Measurements from ENCODE around the gene OR9A4.

OR9A4 gene

GRCh38 chr7:141949451-141949850 lies 33.3 kb downstream of the OR9A4 start:
- Histone ChIP-seq H4K20me1 (ENCODE audit: insufficient read depth, low read length, poor library complexity, severe bottlenecking) (no peaks in the 10 kb centered on the region), H3K9me3 (ENCODE audit: insufficient read depth, low read depth, low read length) (no peaks in the 10 kb centered on the region)

DNA sequence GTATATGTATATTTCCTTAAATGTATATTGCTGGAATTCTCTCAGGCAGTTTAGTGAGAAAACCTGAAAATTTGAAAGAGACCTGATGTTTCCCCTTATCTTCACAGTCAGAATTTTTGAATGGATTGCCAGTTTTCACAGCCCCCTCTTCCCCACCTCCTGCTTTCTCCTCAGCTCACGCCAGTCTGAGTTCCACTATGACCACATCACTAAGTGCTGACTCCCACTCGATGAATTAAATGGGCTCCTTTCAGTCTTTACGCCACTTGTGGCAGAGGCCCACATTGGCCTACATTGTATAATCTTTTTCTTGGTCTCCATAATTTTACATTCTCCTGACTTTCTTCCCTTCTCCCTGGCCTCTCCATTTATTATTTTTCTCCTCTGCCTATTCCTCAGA lies 33.7 kb downstream of the OR9A4 start:
- no peak overlapping the region for H3K9ac ChIP-seq (ENCODE audit: low read depth, low read length, poor library complexity, severe bottlenecking)
- no peaks in the 10 kb centered on the region for H3K36me3 ChIP-seq (ENCODE audit: insufficient read depth, low read length)
- H4K20me1 ChIP-seq (ENCODE audit: insufficient read depth, low read length, poor library complexity, severe bottlenecking) = no peaks in the 10 kb centered on the region
- TF ChIP-seq, protein P1, sequence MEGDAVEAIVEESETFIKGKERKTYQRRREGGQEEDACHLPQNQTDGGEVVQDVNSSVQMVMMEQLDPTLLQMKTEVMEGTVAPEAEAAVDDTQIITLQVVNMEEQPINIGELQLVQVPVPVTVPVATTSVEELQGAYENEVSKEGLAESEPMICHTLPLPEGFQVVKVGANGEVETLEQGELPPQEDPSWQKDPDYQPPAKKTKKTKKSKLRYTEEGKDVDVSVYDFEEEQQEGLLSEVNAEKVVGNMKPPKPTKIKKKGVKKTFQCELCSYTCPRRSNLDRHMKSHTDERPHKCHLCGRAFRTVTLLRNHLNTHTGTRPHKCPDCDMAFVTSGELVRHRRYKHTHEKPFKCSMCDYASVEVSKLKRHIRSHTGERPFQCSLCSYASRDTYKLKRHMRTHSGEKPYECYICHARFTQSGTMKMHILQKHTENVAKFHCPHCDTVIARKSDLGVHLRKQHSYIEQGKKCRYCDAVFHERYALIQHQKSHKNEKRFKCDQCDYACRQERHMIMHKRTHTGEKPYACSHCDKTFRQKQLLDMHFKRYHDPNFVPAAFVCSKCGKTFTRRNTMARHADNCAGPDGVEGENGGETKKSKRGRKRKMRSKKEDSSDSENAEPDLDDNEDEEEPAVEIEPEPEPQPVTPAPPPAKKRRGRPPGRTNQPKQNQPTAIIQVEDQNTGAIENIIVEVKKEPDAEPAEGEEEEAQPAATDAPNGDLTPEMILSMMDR (conservative IDR thresholded peaks at IDR 0.05; ENCODE audit: low read length) = no peak
- no peak for TF ChIP-seq EZH2phosphoT487 (IDR thresholded peaks at IDR 0.05; ENCODE audit: borderline replicate concordance)
- H2AFZ ChIP-seq (ENCODE audit: low read length) = no peak overlapping the region
- no peaks in the 10 kb centered on the region for H3K79me2 ChIP-seq (ENCODE audit: insufficient read depth, low read length)
- no peak overlapping the region for H3K4me3 ChIP-seq (ENCODE audit: low read length, poor library complexity, severe bottlenecking)
- peaks cover 4% of the 10 kb centered on the region for H3K4me1 ChIP-seq (ENCODE audit: insufficient read depth, low read length, poor library complexity, severe bottlenecking)
- no peak overlapping the region for H3K4me2 ChIP-seq (ENCODE audit: low read depth, low read length, poor library complexity, severe bottlenecking)
- H3F3A ChIP-seq (ENCODE audit: low read depth) = no peaks in the 10 kb centered on the region
- H3K9me2 ChIP-seq (replicated peaks; ENCODE audit: low read depth, low read length) = no peaks in the 10 kb centered on the region
- no peaks in the 10 kb centered on the region for H3K27me3 ChIP-seq (ENCODE audit: insufficient read depth, low read length, poor library complexity, severe bottlenecking)
- H3K9me3 ChIP-seq (ENCODE audit: insufficient read depth, low read depth, low read length) = no peaks in the 10 kb centered on the region

More at GRCh38 chr7:141949451-141949850, 33.3 kb downstream of the OR9A4 start:
- no peak overlapping the region for H2AFZ ChIP-seq (ENCODE audit: low read length)
- H3F3A ChIP-seq (ENCODE audit: low read depth) = no peaks in the 10 kb centered on the region
- no peak overlapping the region for H3K4me3 ChIP-seq (ENCODE audit: low read length, poor library complexity, severe bottlenecking)
- H3K9me2 ChIP-seq (replicated peaks; ENCODE audit: low read depth, low read length) = no peaks in the 10 kb centered on the region
- H3K4me1 ChIP-seq (ENCODE audit: insufficient read depth, low read length, poor library complexity, severe bottlenecking) = peaks cover 4% of the 10 kb centered on the region
- no peaks in the 10 kb centered on the region for H3K36me3 ChIP-seq (ENCODE audit: insufficient read depth, low read length)
- H3K9ac ChIP-seq (ENCODE audit: low read depth, low read length, poor library complexity, severe bottlenecking) = no peak overlapping the region
- no peak for TF ChIP-seq EZH2phosphoT487 (IDR thresholded peaks at IDR 0.05; ENCODE audit: borderline replicate concordance)
- TF ChIP-seq, protein P1 (conservative IDR thresholded peaks at IDR 0.05; ENCODE audit: low read length) = no peak
- no peak overlapping the region for H3K4me2 ChIP-seq (ENCODE audit: low read depth, low read length, poor library complexity, severe bottlenecking)
- H3K27me3 ChIP-seq (ENCODE audit: insufficient read depth, low read length, poor library complexity, severe bottlenecking) = no peaks in the 10 kb centered on the region
- H3K79me2 ChIP-seq (ENCODE audit: insufficient read depth, low read length) = no peaks in the 10 kb centered on the region

DNA sequence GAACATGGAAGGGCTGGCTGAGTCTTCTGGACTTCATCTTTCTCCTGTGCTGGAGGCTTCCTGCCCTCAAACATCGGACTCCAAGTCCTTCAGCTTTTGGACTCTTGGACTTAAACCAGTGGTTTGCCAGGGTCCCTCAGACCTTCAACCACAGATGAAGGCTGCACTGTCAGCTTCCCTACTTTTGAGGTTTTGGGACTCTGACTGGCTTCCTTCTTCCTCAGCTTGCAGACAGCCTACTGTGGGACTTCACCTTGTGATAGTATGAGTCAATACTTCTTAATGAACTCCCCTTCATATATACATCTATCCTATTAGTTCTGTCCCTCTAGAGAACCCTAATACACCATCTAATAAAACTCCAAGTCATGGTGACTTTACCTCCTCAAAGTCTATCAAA lies 34.6 kb downstream of the OR9A4 start:
- Histone ChIP-seq H2AFZ (ENCODE audit: low read length) (no peak overlapping the region), H3K4me3 (ENCODE audit: low read length, poor library complexity, severe bottlenecking) (no peak overlapping the region), H3K36me3 (ENCODE audit: insufficient read depth, low read length) (no peaks in the 10 kb centered on the region), H3K9ac (ENCODE audit: low read depth, low read length, poor library complexity, severe bottlenecking) (no peak overlapping the region), H3K9me3 (ENCODE audit: insufficient read depth, low read depth, low read length) (no peaks in the 10 kb centered on the region), H3F3A (ENCODE audit: low read depth) (peaks cover 3% of the 10 kb centered on the region; the same call in 1 of the 2 replicates), H3K4me2 (ENCODE audit: low read depth, low read length, poor library complexity, severe bottlenecking) (no peak overlapping the region), H3K9me2 (replicated peaks; ENCODE audit: low read depth, low read length) (no peaks in the 10 kb centered on the region), H3K27me3 (ENCODE audit: insufficient read depth, low read length, poor library complexity, severe bottlenecking) (no peaks in the 10 kb centered on the region), H3K79me2 (ENCODE audit: insufficient read depth, low read length) (no peaks in the 10 kb centered on the region), H4K20me1 (ENCODE audit: insufficient read depth, low read length, poor library complexity, severe bottlenecking) (no peaks in the 10 kb centered on the region), H3K4me1 (ENCODE audit: insufficient read depth, low read length, poor library complexity, severe bottlenecking) (peaks cover 9% of the 10 kb centered on the region)
- TF ChIP-seq EZH2phosphoT487 (IDR thresholded peaks at IDR 0.05; ENCODE audit: borderline replicate concordance) = no peak
- TF ChIP-seq, protein P1 (conservative IDR thresholded peaks at IDR 0.05; ENCODE audit: low read length) = no peak
